NCI-H82 treated with DMSO at 0.1 percent for 48 hours (cell line): Measurements from ENCODE around the gene C1QB.
"Not testable (repeated sequence)": the region's sequence is repeated elsewhere in the genome, so short reads cannot be mapped to it uniquely, and the experiment has no call there.

Source experiments
- DNase-seq: peaks from one replicate; lab custom pipeline; 2025; ENCODE audit not compliant: unreplicated experiment; lab: John Stamatoyannopoulos, UW

The C1QB gene

GRCh38 chr1:22691031-22691753 lies 38.2 kb downstream of the C1QB start:
- no peak for DNase-seq

DNA sequence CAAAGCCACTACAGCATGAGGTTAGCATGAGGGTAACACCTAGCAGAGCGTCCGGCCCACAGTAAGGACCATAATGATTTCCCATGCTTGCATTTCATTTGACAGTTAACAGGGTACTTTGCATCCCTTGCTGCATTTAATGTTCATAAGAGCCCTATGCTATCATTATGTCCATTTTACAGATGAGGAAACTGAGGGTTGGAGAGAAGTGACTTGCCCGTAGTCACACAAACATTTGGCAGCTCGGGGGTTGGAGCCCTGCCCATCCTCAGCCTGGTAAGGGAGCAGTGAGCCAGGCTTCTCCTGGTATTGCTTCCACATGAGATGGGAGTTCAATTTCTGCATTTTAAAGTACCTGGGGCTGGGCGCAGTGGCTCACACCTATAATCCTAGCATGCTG lies 41.1 kb downstream of the C1QB start:
- no peak for DNase-seq

DNA sequence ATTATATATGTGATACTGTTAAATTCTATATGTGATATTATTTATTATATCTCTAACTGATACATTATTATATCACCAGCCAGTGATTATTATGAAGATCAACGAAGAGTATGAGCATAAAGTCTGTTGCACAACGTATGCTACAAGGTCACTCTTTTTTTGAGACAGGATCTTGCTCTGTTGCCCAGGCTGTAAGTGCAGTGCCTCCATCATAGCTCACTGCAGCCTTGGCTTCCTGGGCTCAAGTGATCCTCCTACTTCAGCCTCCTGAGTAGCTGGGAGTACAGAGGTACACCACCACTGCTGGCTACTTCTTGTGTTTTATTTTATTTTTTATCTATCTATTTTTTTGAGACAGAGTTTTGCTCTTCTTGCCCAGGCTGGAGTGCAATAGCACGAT lies 43.6 kb downstream of the C1QB start:
- DNase-seq: no peak

GRCh38 chr1:22697980-22698379 lies 44.9 kb downstream of the C1QB start:
- no peak for DNase-seq

GRCh38 chr1:22699681-22700520 lies 46.9 kb downstream of the C1QB start:
- DNase-seq: no peak

GRCh38 chr1:22702296-22703085 lies 49.5 kb downstream of the C1QB start:
- DNase-seq: no peak

- DNase-seq: peak; percentile 35
Observed at GRCh38 chr1:22704440-22705067, 51.5 kb downstream of the C1QB start.

DNA sequence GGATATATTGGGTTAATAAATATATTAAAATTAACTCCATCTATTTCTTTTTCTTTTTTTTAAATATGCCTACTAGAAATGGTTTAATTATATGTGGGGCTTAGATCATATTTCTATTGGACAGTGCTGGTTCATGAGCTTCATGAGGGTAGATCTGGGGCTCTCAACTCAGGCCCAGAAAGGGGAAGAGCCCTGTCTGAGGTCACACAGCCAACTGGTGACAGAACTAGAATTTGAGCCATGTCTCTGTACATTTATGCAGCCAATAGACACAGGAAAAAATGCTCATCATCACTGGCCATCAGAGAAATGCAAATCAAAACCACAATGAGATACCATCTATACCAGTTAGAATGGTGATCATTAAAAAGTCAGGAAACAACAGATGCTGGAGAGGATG lies 52.5 kb downstream of the C1QB start:
- no peak for DNase-seq

- DNase-seq: not testable (repeated sequence)
Observed at GRCh38 chr1:22706100-22706499, 53.1 kb downstream of the C1QB start.

DNA sequence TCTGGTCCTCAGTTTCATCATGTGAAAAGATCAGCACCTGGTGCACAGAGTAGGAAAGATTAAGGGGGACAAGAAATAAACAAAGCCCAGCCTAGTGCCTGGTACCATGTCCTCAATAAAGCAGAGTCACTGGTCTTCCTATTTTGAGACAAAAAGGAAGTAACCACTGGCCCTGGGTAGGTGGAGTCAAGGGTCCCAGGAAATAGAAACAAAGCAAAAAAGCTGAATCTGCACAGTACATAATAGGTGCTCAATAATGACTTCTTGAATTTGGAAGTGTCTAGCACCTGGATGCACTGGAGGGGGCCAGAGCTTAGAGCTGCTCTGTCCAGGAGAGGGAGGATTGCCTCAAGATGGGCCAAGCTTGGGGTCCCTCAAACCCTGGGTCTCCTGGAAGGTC lies 55.7 kb downstream of the C1QB start:
- no peak for DNase-seq

- DNase-seq: no peak
Observed at GRCh38 chr1:22709227-22709626, 56.2 kb downstream of the C1QB start.

DNA sequence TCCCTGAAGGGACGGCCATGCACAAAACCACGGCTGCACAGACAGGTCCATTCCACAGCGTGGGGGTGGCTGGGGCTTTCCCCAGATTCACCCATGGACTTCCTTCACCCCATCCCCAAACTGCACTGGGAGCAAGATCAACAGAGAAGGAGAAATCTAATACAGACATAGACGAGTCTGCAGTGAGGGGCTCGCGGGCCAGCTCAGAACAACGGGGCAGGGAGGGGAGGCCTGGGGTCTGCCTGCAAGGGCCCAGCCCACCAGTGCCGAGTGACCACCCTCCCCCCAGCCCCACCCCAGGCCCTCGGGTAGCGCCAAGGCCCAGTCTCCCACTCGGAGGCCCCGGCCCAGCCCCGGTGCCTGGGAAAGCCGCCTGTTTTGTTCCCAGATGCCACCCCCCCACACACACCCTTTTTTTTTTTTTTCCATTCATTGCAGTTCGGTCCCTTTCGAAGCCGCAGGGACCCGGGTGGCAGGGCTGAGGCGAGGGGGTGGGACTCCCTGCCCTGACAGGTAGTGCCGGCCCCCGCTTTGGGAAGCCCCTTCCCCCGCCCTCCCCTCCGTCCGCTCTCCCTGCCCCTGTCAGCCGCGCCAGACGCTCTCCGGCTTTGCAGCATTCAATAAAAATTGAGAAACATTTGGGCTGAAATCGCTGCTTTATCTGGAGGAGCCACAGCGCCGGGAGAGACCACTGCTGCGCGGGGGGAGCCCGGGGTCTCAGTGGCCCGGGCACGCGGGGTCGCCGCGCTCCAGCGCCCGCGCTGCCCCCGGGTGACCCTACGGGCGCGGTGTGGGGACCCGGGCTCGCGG lies 57.1 kb downstream of the C1QB start:
- DNase-seq: no peak

GRCh38 chr1:22710701-22711049 lies 57.6 kb downstream of the C1QB start, which contains the start of gene EPHB2:
TSS of gene EPHB2 (plus strand) at chr1:22710839. CDS start at chr1:22710983, 144 bp downstream.
- no peak for DNase-seq

- DNase-seq: no peak
Observed at GRCh38 chr1:22711071-22711470, 58.0 kb downstream of the C1QB start.
